IMR-90 (cell line): Measurements from ENCODE around the gene SLX9. TPM values are rescaled to one million over a fixed set of nuclear protein-coding genes. Genes with fewer than 3 reads are reported as not detected.

Experiments
- ATAC-seq: fragments of 200-7000 bp; cut with Tn5 transposase; 2 replicates; pipeline ENCODE4 v1.9.1; 2020; ENCODE audit warnings: low read depth, mild to moderate bottlenecking, moderate library complexity
- BruUV-seq: library from RNA; stranded (reverse); fragments of 400-500 nt; replicated peaks from 2 replicates; lab custom pipeline; 2021; lab: Mats Ljungman, UMichigan
- CTCF ChIA-PET: fragments of 300-600 bp; formaldehyde crosslinking; extraction: SDS; loops from one replicate; lab custom pipeline; 2021; ENCODE audit warnings: antibody characterized with exemption; lab: Yijun Ruan, JAX
- POLR2A ChIA-PET: fragments of 300-600 bp; sonication (Branson Sonifier 250); formaldehyde crosslinking; loops from one replicate; lab custom pipeline; 2022; ENCODE audit warnings: antibody characterized with exemption; ENCODE audit not compliant: unreplicated experiment; lab: Charles Lee
- DNase-seq: peaks from one replicate; pipeline ENCODE4 v3.0.0; 2013
- H2AFZ ChIP-seq: replicated peaks from 2 replicates; pipeline ENCODE3; 2013; ENCODE audit warnings: low read length, mild to moderate bottlenecking; ENCODE audit not compliant: poor library complexity
- H2AK5ac ChIP-seq: 2 replicates; pipeline ENCODE4 v1.6.1; 2013; ENCODE audit warnings: low read depth, low read length, inconsistent platforms
- H2AK9ac ChIP-seq: replicated peaks from 2 replicates; pipeline ENCODE3; 2013; ENCODE audit warnings: mild to moderate bottlenecking, low read depth, low read length, moderate library complexity; ENCODE audit not compliant: poor library complexity
- H2BK120ac ChIP-seq: 2 replicates; pipeline ENCODE4 v1.6.1; 2013; ENCODE audit warnings: low read depth, low read length, inconsistent platforms
- H2BK15ac ChIP-seq: 3 replicates; pipeline ENCODE4 v1.6.1; 2013; ENCODE audit warnings: low read depth, low read length, inconsistent platforms
- H2BK20ac ChIP-seq: 2 replicates; pipeline ENCODE4 v1.6.1; 2013; ENCODE audit warnings: low read depth, mild to moderate bottlenecking, inconsistent platforms, low read length, moderate library complexity
- H2BK5ac ChIP-seq: 2 replicates; pipeline ENCODE4 v1.6.1; 2013; ENCODE audit warnings: mild to moderate bottlenecking, low read depth, low read length, inconsistent platforms; ENCODE audit not compliant: poor library complexity, severe bottlenecking
- H3K14ac ChIP-seq: replicated peaks from 2 replicates; pipeline ENCODE4 v1.6.1; 2013; ENCODE audit warnings: low read depth, low read length, inconsistent platforms
- H3K18ac ChIP-seq: 2 replicates; pipeline ENCODE4 v1.6.1; 2013; ENCODE audit warnings: low read depth, low read length, control low read depth
- H3K23ac ChIP-seq: 2 replicates; pipeline ENCODE4 v1.6.1; 2013; ENCODE audit warnings: low read depth, low read length, inconsistent platforms
- H3K27ac ChIP-seq: 2 replicates; pipeline ENCODE4 v1.5.1; 2013; ENCODE audit warnings: mild to moderate bottlenecking, control low read depth, low read length; ENCODE audit not compliant: insufficient read depth
- H3K27me3 ChIP-seq: 2 replicates; pipeline ENCODE4 v1.6.1; 2013; ENCODE audit warnings: low read length; ENCODE audit not compliant: control insufficient read depth, insufficient read depth
- H3K36me3 ChIP-seq: 2 replicates; pipeline ENCODE4 v1.6.1; 2013; ENCODE audit warnings: low read length, mixed read lengths; ENCODE audit not compliant: control insufficient read depth, insufficient read depth
- H3K4ac ChIP-seq: 2 replicates; pipeline ENCODE4 v1.6.1; 2013; ENCODE audit warnings: low read depth, low read length, inconsistent platforms
- H3K4me1 ChIP-seq: 2 replicates; pipeline ENCODE4 v1.6.1; 2013; ENCODE audit warnings: low read length, mixed read lengths; ENCODE audit not compliant: control insufficient read depth, insufficient read depth
- H3K4me2 ChIP-seq: 2 replicates; pipeline ENCODE4 v1.6.1; 2013; ENCODE audit warnings: low read depth, mild to moderate bottlenecking, control low read depth, low read length, moderate library complexity
- H3K4me3 ChIP-seq: 2 replicates; pipeline ENCODE4 v1.5.1; 2013; ENCODE audit warnings: low read depth, mild to moderate bottlenecking, control low read depth, low read length, moderate library complexity; ENCODE audit not compliant: insufficient read depth
- H3K56ac ChIP-seq: 2 replicates; pipeline ENCODE4 v1.6.1; 2013; ENCODE audit warnings: low read length, inconsistent platforms; ENCODE audit not compliant: insufficient read depth; ENCODE audit errors: extremely low read depth
- H3K79me1 ChIP-seq, 2 experiments: 2 replicates each; pipeline ENCODE4 v1.6.1; 2013; ENCODE audit warnings: low read length in 2 of 2, inconsistent platforms in 1 of 2, low read depth in 1 of 2
- H3K9ac ChIP-seq: 2 replicates; pipeline ENCODE4 v1.6.1; 2013; ENCODE audit warnings: low read depth, low read length, control low read depth
- H3K9me1 ChIP-seq: 2 replicates; pipeline ENCODE4 v1.6.1; 2013; ENCODE audit warnings: low read length, inconsistent platforms; ENCODE audit not compliant: insufficient read depth
- H3K9me3 ChIP-seq: 2 replicates; pipeline ENCODE4 v1.6.1; 2013; ENCODE audit warnings: low read length; ENCODE audit not compliant: control insufficient read depth, insufficient read depth
- H4K20me1 ChIP-seq: 2 replicates; pipeline ENCODE4 v1.6.1; 2013; ENCODE audit warnings: low read length, inconsistent platforms; ENCODE audit not compliant: insufficient read depth
- H4K5ac ChIP-seq: 2 replicates; pipeline ENCODE4 v1.6.1; 2013; ENCODE audit warnings: mild to moderate bottlenecking, low read depth, low read length, control low read depth
- H4K8ac ChIP-seq, 2 experiments: 2 replicates each; pipeline ENCODE4 v1.6.1; 2013; ENCODE audit warnings: low read depth in 2 of 2, low read length in 2 of 2, control low read depth in 1 of 2, inconsistent platforms in 1 of 2
- H4K91ac ChIP-seq: 2 replicates; pipeline ENCODE4 v1.6.1; 2013; ENCODE audit warnings: low read depth, low read length, inconsistent platforms; ENCODE audit not compliant: insufficient read depth
- CEBPB ChIP-seq: IDR thresholded peaks from 2 replicates; pipeline ENCODE4 v1.6.1; 2012; ENCODE audit warnings: low read depth, low read length, improper control_type of control experiment
- CHD1 ChIP-seq: IDR thresholded peaks from 2 replicates; pipeline ENCODE4 v1.6.1; 2012; ENCODE audit warnings: low read depth, low read length, improper control_type of control experiment
- ELK1 ChIP-seq: fragments of 150-350 bp; IDR thresholded peaks from 2 replicates; pipeline ENCODE4 v1.6.1; 2016; ENCODE audit warnings: low read depth, mild to moderate bottlenecking, low read length, moderate library complexity, borderline replicate concordance
- FOS ChIP-seq: fragments of 150-350 bp; IDR thresholded peaks from 2 replicates; pipeline ENCODE4 v1.6.1; 2016; ENCODE audit warnings: low read depth, low read length
- MXI1 ChIP-seq: IDR thresholded peaks from 2 replicates; pipeline ENCODE4 v1.6.1; 2012; ENCODE audit warnings: low read depth, mild to moderate bottlenecking, low read length, moderate library complexity, borderline replicate concordance
- NFE2L2 ChIP-seq: fragments of 150-350 bp; IDR thresholded peaks from 2 replicates; pipeline ENCODE4 v1.6.1; 2016; ENCODE audit warnings: low read depth, mild to moderate bottlenecking, low read length
- RFX5 ChIP-seq: IDR thresholded peaks from 2 replicates; pipeline ENCODE4 v1.8.0; 2012; ENCODE audit warnings: low read depth, mild to moderate bottlenecking, low read length, moderate library complexity
- SMC3 ChIP-seq: fragments of 150-350 bp; IDR thresholded peaks from 2 replicates; pipeline ENCODE4 v1.6.1; 2016; ENCODE audit warnings: low read depth, mild to moderate bottlenecking, antibody characterized with exemption, low read length, moderate library complexity
- USF2 ChIP-seq: fragments of 150-350 bp; IDR thresholded peaks from 2 replicates; pipeline ENCODE4 v1.6.1; 2017; ENCODE audit warnings: mild to moderate bottlenecking, antibody characterized with exemption, low read length, low read depth
- WGBS, 2 experiments: methylation state at CpG; one replicate each; pipeline versions ENCODE4 v1.1.5 to v1.1.7; 2013; ENCODE audit warnings: missing lambda C conversion rate in 2 of 2; ENCODE audit not compliant: insufficient read length in 1 of 2; ENCODE audit errors: extremely low coverage in 2 of 2; 5-methylcytosine and 5-hydroxymethylcytosine counted together
- dilution Hi-C: fragments of 300-500 bp; cut with HindIII; formaldehyde crosslinking; loops from one replicate; pipeline ENCODE4 v1.14.3; 2018; ENCODE audit warnings: low sequenced_read_pairs; ENCODE audit not compliant: unreplicated experiment
- in situ Hi-C: fragments of 300-500 bp; cut with MboI; formaldehyde crosslinking; loops from 3 replicates; pipeline ENCODE4 v1.14.3; 2019; ENCODE audit warnings: low sequenced_read_pairs, inconsistent platforms, mixed read lengths
- intact Hi-C: fragments of 100-400 bp; cut with micrococcal nuclease; formaldehyde crosslinking; loops from 2 replicates; pipeline ENCODE4 v1.10.0; 2022
- polyA plus RNA-seq, 3 experiments: library from polyadenylated mRNA; depleted of rRNA; stranded (reverse); fragments of >200 nt; gene quantifications; 2 replicates each; pipeline ENCODE4 v1.2.3, GENCODE V29; 2012; ENCODE audit warnings: low replicate concordance in 1 of 3
- total RNA-seq: library from RNA; depleted of rRNA; stranded (reverse); fragments of >200 nt; gene quantifications from 2 replicates; pipeline ENCODE4 v1.2.3, GENCODE V29; 2012

SLX9 gene
- total and polyA plus RNA-seq, 2 of the 4 experiments (the other 2 are of a cell fraction): 10.4 to 21.7 TPM

DNA sequence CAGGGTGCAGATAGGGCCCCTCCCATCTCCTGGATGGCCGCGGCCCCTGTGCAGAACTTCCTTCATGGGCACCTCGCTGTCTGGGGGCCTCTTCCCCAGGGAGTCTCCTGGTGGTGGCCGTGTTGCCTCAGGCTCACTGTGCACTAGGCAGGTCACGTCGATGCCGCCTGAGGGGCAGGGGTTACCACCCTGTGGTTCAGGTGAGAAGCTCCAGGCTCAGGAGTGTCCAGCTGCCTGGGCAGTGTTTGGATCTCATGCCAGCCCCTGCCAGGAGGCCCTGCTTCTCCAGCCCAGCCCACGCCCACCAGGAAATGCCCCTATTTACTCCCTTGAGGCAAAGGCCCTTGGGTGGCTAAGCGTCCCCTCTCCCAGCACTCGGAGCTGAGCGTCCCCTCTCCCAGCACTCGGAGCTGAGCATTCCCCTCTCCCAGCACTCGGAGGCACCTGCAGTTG lies 21.2 kb upstream of the SLX9 start:
- ChIA-PET CTCF (no interaction called here), POLR2A (no interaction called here)
- in situ Hi-C loops (no loop called here), intact Hi-C loops (no loop called here), dilution Hi-C loops (no loop called here)
- WGBS, 2 experiments: 88% methylated on average over 3 of the region's 13 CpGs; no CpG with 5 or more reads in 1 of the 2 experiments
- Histone ChIP-seq H3K9me1 (0 out of 2 replicates have a peak, but pooled peaks cover 2% of the 10 kb centered on the region), H2BK15ac (no peak overlapping the region), H2AK5ac (no peak overlapping the region), H3K27me3 (peaks cover 67% of the 10 kb centered on the region), H4K20me1 (peaks cover 3% of the 10 kb centered on the region; the same call in 1 of the 2 replicates), H3K56ac (no peak overlapping the region), H2BK5ac (no peak overlapping the region), H3K36me3 (no peaks in the 10 kb centered on the region), H3K4ac (no peak overlapping the region), H3K4me1 (no peaks in the 10 kb centered on the region), H3K27ac (no peak overlapping the region), H2AK9ac (no peak overlapping the region), H3K4me2 (no peak overlapping the region), H2BK20ac (no peak overlapping the region), H3K9ac (no peak overlapping the region), H4K91ac (no peak overlapping the region), H3K23ac (no peak overlapping the region), H4K5ac (no peak overlapping the region), H3K14ac (no peak overlapping the region), H3K79me1 (no peaks in the 10 kb centered on the region), H4K8ac (no peak overlapping the region), H2AFZ (no peak overlapping the region), H3K9me3 (no peaks in the 10 kb centered on the region), H3K4me3 (no peak overlapping the region), H2BK120ac (no peak overlapping the region), H3K18ac (no peak overlapping the region)
- no TSS peak for BruUV-seq
- no peak for DNase-seq
- ATAC-seq: no peak
- no peak for TF ChIP-seq FOS
- TF ChIP-seq CEBPB: no peak
- no peak for TF ChIP-seq NFE2L2
- no peak for TF ChIP-seq CHD1
- no peak for TF ChIP-seq MXI1
- no peak for TF ChIP-seq RFX5
- no peak for TF ChIP-seq SMC3
- TF ChIP-seq USF2: no peak
- TF ChIP-seq ELK1: no peak
